GM12872 (cell line): ENCODE measurements around the gene CBX2.

Source experiments
- TF ChIP-seq, protein P1 (sequence below): IDR thresholded peaks from 3 replicates; pipeline ENCODE4 v1.5.1; 2011; ENCODE audit warnings: low read depth, mild to moderate bottlenecking, low read length, moderate library complexity; ENCODE audit not compliant: insufficient read depth

CBX2 gene

DNA sequence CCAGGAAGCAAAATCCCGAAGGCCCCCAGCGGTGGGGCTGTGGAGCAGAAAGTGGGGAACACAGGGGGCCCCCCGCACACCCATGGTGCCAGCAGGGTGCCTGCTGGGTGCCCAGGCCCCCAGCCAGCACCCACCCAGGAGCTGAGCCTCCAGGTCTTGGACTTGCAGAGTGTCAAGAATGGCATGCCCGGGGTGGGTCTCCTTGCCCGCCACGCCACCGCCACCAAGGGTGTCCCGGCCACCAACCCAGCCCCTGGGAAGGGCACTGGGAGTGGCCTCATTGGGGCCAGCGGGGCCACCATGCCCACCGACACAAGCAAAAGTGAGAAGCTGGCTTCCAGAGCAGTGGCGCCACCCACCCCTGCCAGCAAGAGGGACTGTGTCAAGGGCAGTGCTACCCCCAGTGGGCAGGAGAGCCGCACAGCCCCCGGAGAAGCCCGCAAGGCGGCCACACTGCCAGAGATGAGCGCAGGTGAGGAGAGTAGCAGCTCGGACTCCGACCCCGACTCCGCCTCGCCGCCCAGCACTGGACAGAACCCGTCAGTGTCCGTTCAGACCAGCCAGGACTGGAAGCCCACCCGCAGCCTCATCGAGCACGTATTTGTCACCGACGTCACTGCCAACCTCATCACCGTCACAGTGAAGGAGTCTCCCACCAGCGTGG is 6.5 kb downstream of the CBX2 start:
- TF ChIP-seq, protein P1, sequence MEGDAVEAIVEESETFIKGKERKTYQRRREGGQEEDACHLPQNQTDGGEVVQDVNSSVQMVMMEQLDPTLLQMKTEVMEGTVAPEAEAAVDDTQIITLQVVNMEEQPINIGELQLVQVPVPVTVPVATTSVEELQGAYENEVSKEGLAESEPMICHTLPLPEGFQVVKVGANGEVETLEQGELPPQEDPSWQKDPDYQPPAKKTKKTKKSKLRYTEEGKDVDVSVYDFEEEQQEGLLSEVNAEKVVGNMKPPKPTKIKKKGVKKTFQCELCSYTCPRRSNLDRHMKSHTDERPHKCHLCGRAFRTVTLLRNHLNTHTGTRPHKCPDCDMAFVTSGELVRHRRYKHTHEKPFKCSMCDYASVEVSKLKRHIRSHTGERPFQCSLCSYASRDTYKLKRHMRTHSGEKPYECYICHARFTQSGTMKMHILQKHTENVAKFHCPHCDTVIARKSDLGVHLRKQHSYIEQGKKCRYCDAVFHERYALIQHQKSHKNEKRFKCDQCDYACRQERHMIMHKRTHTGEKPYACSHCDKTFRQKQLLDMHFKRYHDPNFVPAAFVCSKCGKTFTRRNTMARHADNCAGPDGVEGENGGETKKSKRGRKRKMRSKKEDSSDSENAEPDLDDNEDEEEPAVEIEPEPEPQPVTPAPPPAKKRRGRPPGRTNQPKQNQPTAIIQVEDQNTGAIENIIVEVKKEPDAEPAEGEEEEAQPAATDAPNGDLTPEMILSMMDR, result no peak

- TF ChIP-seq, protein P1, result no peak
Measured at GRCh38 chr17:79785017-79785899, 7.3 kb downstream of the CBX2 start.

- TF ChIP-seq, protein P1, result no peak
Measured at GRCh38 chr17:79785900-79786810, 8.2 kb downstream of the CBX2 start.

DNA sequence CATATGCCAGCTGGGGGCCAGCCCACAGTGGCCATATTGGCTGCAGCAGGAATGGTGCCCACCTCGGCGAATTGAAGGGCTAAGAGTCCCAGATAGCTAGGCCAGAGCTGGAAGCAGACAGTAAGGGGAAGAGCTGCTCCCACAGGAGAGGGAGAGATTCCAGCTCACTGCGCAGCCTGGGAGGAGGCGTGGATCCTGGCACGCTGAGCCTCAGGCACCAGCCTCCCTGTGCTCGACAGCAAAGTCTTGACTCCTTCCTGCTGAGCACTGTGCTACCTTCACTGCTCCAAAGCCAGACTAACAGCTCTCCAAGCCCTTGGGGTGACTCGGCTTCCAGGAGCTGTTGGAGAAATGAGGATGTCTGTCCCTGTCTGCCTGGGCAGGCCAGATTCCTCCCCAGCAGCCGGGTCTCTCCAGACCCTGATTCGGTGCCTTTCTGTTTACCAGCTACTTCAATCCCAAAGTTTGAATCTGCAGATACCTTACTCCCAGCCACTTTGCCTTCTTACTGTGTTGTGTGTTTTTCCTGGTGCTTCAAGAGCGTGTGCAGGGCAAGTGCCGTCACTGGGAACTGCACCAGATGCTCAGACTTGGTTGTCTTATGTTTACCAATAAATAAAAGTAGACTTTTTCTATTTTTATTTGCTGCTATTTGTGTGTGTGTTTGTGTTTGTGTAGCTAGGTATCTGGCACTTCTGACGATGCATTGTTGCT is 9.1 kb downstream of the CBX2 start:
- TF ChIP-seq, protein P1, result no peak

DNA sequence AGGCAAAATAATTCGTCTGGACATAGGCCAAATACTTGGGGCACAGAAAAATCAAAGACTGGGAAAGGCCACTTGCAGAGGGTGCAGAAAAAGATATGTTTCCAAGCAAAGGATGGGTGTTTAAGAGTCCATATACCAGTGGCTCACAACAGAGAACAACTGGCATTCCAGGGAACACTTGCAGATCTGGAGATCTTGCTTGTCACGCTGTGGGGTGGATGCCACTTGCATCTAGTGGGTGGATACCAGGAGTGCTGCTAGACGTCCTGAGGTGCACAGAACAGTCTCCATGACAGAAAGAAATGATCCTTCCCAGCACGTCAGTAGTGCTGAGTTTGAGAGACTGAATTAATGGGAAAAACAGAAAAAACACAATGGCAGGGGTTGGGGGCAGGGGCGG is 10.5 kb downstream of the CBX2 start:
- TF ChIP-seq, protein P1, result no peak

- TF ChIP-seq, protein P1, result no peak
Measured at GRCh38 chr17:79788989-79789942, 11.3 kb downstream of the CBX2 start.
